Prostate gland (tissue), 2 donors: ENCODE data around the gene CCL15.

Source experiments
- CTCF ChIP-seq, 4 experiments: fragments of 200-600 bp in 2 of 4; fragments of 450-650 bp in 2 of 4; sonication (generic) in 2 of 4; IDR thresholded peaks; 1 replicate in 3 of 4; 2 replicates in 1 of 4; pipeline ENCODE4 v1.5.1; 2016 to 2019; ENCODE audit warnings: antibody characterized with exemption in 4 of 4, mild to moderate bottlenecking in 2 of 4, moderate library complexity in 2 of 4
- POLR2A ChIP-seq: fragments of 450-650 bp; IDR thresholded peaks from one replicate; pipeline ENCODE4 v1.6.1; 2016; ENCODE audit warnings: antibody characterized with exemption, mild to moderate bottlenecking

GRCh38 chr17:35968520-35969054, 32.8 kb downstream of the CCL15 start:
- TF ChIP-seq POLR2A: no peak
- TF ChIP-seq CTCF (IDR thresholded peaks at IDR 0.05): no peak
